AG09309 (cell line): ENCODE data around the gene ADRB2.
"Not testable (repeated sequence)": the region's sequence is repeated elsewhere in the genome, so short reads cannot be mapped to it uniquely, and the experiment has no call there.

Source experiments
- DNase-seq: peaks from one replicate; pipeline ENCODE4 v3.0.0-alpha.2; 2010; ENCODE audit warnings: low read depth
- H3K4me3 ChIP-seq: 2 replicates; pipeline ENCODE4 v1.5.1; 2011; ENCODE audit warnings: mild to moderate bottlenecking, low read depth, low read length, moderate library complexity; ENCODE audit not compliant: control insufficient read depth
- TF ChIP-seq, protein P1 (sequence below): IDR thresholded peaks from 2 replicates; pipeline ENCODE4 v1.5.1; 2011; ENCODE audit warnings: mild to moderate bottlenecking, low read depth, low read length, inconsistent platforms; ENCODE audit not compliant: insufficient read depth, control insufficient read depth; ENCODE audit errors: missing control alignments

The ADRB2 gene

DNA sequence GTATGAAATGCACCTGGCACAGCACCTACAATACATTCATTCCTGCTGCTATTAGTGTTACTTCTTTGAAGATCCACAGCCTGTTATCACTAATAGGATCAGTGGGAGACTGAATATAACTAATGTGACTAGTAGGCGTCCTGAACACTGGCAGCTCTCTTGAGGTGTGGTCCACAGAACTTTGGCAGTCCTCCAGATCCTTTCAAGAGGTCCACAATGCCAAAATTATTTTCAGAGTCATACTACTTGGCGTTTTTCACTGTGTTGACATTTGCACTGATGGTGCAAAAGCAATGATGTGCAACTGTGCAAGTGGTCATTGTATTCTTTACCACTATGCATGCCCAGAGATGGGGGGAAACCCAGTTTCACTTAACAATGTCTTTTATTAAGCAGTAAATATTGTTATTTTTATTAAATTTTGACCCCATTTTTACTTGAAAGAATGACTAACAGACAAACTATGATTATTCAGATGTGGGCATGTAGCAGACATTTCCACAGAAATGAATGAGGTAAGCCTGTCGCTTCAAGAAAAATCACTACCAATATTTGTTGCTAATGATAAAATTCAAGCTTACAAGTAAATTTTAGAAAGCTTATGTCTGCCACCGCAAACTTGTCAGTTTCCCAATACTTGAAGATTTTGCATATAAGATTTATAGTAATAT, 48.9 kb downstream of the ADRB2 start:
- DNase-seq: no peak
- H3K4me3 ChIP-seq: no peak overlapping the region
- TF ChIP-seq, protein P1, sequence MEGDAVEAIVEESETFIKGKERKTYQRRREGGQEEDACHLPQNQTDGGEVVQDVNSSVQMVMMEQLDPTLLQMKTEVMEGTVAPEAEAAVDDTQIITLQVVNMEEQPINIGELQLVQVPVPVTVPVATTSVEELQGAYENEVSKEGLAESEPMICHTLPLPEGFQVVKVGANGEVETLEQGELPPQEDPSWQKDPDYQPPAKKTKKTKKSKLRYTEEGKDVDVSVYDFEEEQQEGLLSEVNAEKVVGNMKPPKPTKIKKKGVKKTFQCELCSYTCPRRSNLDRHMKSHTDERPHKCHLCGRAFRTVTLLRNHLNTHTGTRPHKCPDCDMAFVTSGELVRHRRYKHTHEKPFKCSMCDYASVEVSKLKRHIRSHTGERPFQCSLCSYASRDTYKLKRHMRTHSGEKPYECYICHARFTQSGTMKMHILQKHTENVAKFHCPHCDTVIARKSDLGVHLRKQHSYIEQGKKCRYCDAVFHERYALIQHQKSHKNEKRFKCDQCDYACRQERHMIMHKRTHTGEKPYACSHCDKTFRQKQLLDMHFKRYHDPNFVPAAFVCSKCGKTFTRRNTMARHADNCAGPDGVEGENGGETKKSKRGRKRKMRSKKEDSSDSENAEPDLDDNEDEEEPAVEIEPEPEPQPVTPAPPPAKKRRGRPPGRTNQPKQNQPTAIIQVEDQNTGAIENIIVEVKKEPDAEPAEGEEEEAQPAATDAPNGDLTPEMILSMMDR: no peak

DNA sequence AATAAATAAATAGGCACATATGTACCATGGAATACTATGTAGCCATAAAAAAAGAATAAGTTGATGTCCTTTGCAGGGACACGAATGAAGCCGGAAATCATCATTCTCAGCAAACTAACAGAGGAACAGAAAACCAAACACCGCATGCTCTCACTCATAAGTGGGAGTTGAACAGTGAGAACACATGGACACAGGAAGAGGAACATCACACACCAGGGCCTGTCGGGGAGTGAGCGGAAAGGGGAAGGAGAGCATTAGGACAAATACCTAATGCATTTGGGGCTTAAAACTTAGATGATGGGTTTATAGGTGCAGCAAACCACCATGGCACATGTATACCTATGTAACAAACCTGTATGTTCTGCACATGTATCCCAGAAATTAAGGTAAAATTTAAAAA, 51.0 kb downstream of the ADRB2 start:
- not testable (repeated sequence) for H3K4me3 ChIP-seq, DNase-seq
